ENCODE results near the gene PDCD2L. TPM values are rescaled to one million over a fixed set of nuclear protein-coding genes. Genes with fewer than 3 reads are reported as not detected.

Gene PDCD2L
- total RNA-seq, 1 experiment from 2014 or later: 43.3 TPM

DNA sequence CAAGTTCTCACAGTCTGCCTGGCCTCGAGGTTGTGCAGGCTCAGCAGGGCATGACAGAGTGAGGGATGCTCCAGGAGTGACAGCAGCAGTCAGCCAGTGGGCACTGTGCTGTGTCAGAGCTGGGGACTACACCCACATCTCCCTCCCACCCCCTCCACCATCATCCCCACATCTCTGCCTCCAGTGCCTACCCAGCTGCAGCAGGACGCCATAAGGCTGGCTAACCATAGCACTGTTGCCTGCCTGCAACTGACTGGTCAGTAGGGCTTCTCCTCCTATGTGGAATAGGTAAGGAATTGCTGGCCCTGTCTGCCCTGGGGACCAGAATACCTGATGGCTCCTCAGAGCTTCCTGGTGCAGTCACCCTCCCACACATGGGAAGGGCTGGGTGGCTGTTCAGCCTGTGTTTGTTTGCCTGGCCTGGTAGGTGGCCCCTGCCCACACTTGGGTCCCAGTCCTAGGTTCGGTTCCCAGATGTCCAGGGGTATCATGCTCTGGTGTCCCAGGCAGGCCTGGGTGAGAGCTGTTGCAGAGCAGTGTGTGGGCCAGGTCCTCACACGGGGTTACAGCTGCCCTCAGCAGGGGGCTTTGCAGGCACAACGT is 23.5 kb upstream of the PDCD2L start:
- no peak overlapping the region for H3K18ac ChIP-seq (ENCODE audit: insufficient read length, low read depth, low read length)
- H3K23ac ChIP-seq (ENCODE audit: insufficient read length, low read depth, low read length): no peak overlapping the region
- Mint-ChIP-seq H3K9me3 (no peaks in the 10 kb centered on the region; a peak in 1 of 5 replicates), H3K4me3 (no peak overlapping the region), H3K27ac (no peak overlapping the region), H3K4me1 (no peaks in the 10 kb centered on the region), H3K36me3 (ENCODE audit: insufficient read depth in 1 of 3, low read depth in 3 of 3) (peaks cover 69 to 90% (median 83%) of the 10 kb centered on the region in 3 experiments), H3K27me3 (ENCODE audit: low read depth) (no peaks in the 10 kb centered on the region)
- no peak overlapping the region for H3K9ac ChIP-seq (ENCODE audit: extremely low read depth, insufficient read length, low read length)
- H3K79me1 ChIP-seq (ENCODE audit: insufficient read depth, low read depth, low read length, poor library complexity, severe bottlenecking): no peaks in the 10 kb centered on the region
- H2AFZ ChIP-seq (ENCODE audit: low read length): no peak overlapping the region
- H3K27me3 ChIP-seq (ENCODE audit: insufficient read depth, low read length): no peaks in the 10 kb centered on the region
- H4K20me1 ChIP-seq (ENCODE audit: control insufficient read depth, insufficient read depth, insufficient read length): no peaks in the 10 kb centered on the region
- H4K5ac ChIP-seq (ENCODE audit: insufficient read length, low read depth, low read length): no peak overlapping the region
- no peak for TF ChIP-seq CTCF (conservative IDR thresholded peaks at IDR 0.05)
- no peak overlapping the region for H3T11ph ChIP-seq (ENCODE audit: low read length)
- H3K56ac ChIP-seq (ENCODE audit: insufficient read length, low read depth, low read length): no peak overlapping the region
- no peaks in the 10 kb centered on the region for H3K4me1 ChIP-seq (ENCODE audit: insufficient read depth, low read length)
- H3K23me2 ChIP-seq (ENCODE audit: insufficient read length, low read depth, low read length, poor library complexity, severe bottlenecking): no peaks in the 10 kb centered on the region
- no peak overlapping the region for H2BK15ac ChIP-seq (ENCODE audit: low read depth, low read length)
- H4K91ac ChIP-seq (ENCODE audit: insufficient read length, low read depth, low read length): no peak overlapping the region
- H2BK5ac ChIP-seq (ENCODE audit: insufficient read length, low read length): no peak overlapping the region
- H2BK120ac ChIP-seq (ENCODE audit: low read depth, low read length, poor library complexity, severe bottlenecking): no peak overlapping the region
- H3K79me2 ChIP-seq (ENCODE audit: insufficient read depth, low read length): no peaks in the 10 kb centered on the region
- no peak overlapping the region for H3K27ac ChIP-seq (ENCODE audit: insufficient read length, low read depth, low read length)
- WGBS (ENCODE audit: extremely low coverage, insufficient read length, low lambda C conversion rate): no CpG with 5 or more reads among the region's 5 CpGs
- DNase-seq: no peak
- H3K14ac ChIP-seq (ENCODE audit: insufficient read depth, low read length): no peak overlapping the region
- H2AK5ac ChIP-seq (ENCODE audit: insufficient read length, low read length): no peak overlapping the region
- no peak overlapping the region for H4K8ac ChIP-seq (replicated peaks; ENCODE audit: insufficient read length, low read depth, low read length)
- H2BK12ac ChIP-seq (ENCODE audit: insufficient read length, low read depth, low read length): no peak overlapping the region
- no peak overlapping the region for H3K4me2 ChIP-seq (ENCODE audit: insufficient read depth, insufficient read length, low read length)
- no peak overlapping the region for H2BK20ac ChIP-seq (ENCODE audit: low read depth, low read length, poor library complexity, severe bottlenecking)
- no peaks in the 10 kb centered on the region for H3K9me3 ChIP-seq (ENCODE audit: control insufficient read depth, low read depth, low read length)
- H3K4ac ChIP-seq (ENCODE audit: low read depth, low read length): no peak overlapping the region
